GM18498 (cell line): ENCODE results near the gene TMX2.
A peak's percentile ranks its signal among the peaks of the same experiment; 100 is the strongest.

Source experiments
- ATAC-seq: cut with Tn5 transposase; IDR thresholded peaks from one replicate; pipeline ENCODE4 v1.9.1; 2021; ENCODE audit warnings: mild to moderate bottlenecking, moderate library complexity; ENCODE audit not compliant: unreplicated experiment

Gene TMX2

GRCh38 chr11:57763568-57763967, 51.2 kb downstream of the TMX2 start:
- ATAC-seq: no peak

DNA sequence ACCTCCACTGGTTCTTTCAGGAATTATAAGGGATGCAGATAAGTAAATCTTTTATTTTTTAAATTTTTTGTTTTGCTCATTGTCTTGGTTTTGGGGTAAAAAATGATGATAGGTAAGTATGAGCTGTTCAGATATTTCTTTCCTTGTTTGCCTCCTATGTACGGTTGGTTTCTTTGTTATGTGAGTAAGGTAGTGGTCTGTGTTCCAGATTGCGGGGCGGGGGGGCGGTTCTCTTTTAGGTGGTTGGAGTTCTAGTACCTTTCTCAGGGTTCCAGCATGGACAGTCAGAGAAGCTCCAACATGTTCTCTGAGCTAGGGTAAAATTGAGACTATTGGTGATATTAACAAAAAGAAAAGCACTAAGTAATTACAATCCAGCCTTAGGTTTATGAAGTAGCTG, 51.6 kb downstream of the TMX2 start:
- ATAC-seq: no peak

- no peak for ATAC-seq
These were observed 52.2 kb downstream of the TMX2 start for GRCh38 chr11:57764566-57764965.

DNA sequence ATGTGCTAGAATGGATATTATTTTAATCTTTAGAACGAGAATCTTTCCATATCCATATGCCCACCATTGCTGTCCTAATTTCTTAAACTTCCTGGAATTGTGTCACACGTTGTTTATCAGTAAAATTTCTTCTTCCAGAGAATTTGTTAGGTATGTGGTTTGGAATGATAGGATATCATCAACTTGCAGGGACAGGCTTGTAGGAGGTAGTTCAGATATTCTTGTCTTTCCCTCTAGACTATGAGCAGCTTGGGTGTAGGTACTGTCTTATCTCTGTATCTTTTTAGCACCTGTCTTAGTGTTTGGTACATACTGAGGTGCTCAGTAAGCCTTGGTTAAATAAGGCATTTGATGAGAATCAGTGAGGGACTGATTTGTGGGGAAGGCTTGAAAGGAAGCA, 52.6 kb downstream of the TMX2 start:
- ATAC-seq: no peak

GRCh38 chr11:57770793-57771192, 58.4 kb downstream of the TMX2 start:
- no peak for ATAC-seq

GRCh38 chr11:57771365-57771764, 59.0 kb downstream of the TMX2 start:
- ATAC-seq: no peak

DNA sequence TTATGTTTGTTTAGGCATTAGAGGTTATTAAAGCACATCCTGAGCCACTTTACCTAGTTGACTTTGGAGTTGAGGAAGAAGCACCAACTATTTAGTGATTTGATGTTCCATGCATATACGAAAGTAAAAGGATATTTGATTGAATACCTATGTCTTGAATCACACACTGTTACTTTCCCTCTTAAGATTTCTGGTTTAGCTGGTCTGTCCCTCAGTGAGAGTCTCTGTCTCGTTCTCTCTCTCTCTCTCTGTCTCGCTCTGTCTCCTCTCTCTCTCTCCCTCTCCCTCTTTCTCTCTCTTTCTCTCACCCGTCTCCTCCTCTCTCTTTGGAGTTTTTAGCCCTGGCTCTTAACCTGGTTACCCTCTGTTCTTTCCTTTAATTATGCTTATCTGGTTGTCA, 60.2 kb downstream of the TMX2 start:
- no peak for ATAC-seq

- no peak for ATAC-seq
These were observed 60.7 kb downstream of the TMX2 start for GRCh38 chr11:57773026-57773598.

DNA sequence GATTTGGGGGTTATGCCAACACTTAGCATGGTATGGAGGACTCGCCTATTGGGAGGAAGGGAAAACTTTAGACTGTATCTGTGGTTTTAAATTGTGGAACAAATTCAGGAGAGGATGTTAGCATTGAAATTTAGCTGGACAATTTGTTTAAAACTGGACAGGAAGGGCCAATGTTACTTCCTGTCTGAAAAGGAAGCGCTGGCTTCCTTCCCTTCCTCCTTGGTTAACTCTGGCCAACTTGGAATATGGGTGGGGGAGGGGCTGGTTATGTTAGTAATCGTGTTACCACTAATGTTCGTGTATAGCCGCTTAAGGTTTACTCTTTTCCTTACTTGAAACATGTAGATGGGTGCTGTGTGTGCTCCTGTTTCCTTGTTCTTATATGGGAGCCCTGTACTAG, 63.1 kb downstream of the TMX2 start:
- no peak for ATAC-seq

DNA sequence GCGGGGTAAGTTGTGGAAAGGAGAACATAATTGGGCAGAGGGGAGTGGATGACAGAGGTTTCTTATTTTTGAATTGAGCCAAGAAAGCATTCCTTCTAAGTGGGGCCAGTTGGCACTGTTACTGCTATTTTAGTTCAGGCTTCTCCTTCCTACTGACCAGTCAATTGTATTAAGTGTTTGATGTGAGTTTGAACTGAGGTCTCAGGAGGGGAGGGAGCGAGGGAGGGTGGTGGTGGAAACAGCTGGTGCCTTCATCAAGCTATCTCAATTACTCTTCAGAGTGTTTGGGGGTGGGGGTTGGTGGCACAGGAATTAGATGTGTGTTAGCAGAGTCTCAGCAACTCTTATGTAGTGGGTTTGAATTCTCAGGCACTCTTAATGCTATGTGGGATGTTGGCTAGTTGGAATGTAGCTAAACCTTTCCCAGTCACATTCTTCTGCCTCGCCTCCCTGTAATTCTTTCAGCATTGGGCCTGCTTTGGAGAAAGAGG, 63.7 kb downstream of the TMX2 start:
- no peak for ATAC-seq

- no peak for ATAC-seq
These were observed 64.3 kb downstream of the TMX2 start for GRCh38 chr11:57776577-57777210.

GRCh38 chr11:57777969-57778317, 65.5 kb downstream of the TMX2 start:
- ATAC-seq: no peak

DNA sequence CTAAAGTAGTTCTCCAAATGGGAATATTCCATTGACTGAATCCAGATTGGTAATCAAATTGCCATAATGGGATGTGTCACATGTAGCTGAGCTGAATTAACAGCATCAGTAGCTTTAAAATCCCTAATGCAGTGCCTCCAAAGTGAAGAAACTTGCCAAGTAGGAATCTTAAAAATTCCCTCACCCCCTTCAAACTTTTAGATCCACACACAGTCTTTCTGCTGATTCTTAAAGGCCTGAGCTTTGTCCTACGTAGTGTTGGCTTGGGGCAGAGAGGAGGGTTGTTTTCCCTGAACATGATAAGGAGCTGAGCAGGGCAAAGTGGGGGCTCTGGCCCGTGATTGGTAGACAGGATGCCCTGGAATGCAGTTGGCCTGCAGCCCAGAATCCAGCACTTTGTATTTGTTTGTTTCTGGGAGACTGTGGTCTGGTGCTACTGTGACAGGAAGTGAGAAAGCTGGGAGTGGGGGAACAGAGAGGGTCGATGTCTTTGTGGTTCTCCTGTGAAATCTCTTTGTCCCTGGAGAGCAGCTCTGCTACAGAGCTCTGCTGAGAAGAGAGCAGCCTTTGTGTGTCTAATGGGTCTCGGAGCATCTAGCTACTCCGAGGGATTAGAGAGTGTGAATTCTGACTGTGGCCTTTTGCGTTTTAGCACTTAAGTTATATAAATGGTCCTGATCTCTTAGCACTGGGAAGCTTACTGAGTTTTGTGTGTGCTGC, 66.1 kb downstream of the TMX2 start:
- ATAC-seq: no peak

- no peak for ATAC-seq
These were observed 66.9 kb downstream of the TMX2 start for GRCh38 chr11:57779276-57779675.

GRCh38 chr11:57781529-57781943, 69.1 kb downstream of the TMX2 start:
- ATAC-seq: no peak

GRCh38 chr11:57785072-57785471, 72.7 kb downstream of the TMX2 start:
- peak; percentile 40 for ATAC-seq

GRCh38 chr11:57786436-57786835, 74.0 kb downstream of the TMX2 start:
- ATAC-seq: no peak

DNA sequence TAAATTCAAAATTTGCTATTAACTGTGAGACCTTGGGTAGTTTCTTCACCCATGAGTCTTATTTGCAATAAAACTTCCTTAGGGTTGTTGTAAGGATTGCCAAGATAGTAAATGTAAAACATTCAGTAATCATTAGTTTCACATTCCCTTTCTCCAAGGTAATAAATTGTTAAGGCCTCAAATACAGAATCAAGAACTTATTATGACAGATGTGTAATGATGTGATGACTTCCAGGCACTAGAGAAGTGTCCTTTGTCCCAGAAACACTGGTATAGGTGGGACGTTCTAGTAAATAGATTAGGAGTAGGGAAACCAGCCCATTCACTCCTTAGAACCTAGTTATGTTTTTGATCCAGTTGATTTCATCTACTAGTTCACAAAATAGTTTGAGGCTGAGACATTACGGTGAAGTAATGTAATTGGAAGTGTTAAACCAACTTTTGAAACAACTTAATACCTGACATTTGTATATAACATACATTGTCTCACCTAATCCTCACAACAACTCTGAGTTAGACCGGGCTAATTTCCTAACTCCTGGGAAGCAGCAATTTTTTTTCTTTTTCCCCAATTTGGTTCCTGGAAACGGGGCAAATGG, 74.7 kb downstream of the TMX2 start:
- no peak for ATAC-seq

DNA sequence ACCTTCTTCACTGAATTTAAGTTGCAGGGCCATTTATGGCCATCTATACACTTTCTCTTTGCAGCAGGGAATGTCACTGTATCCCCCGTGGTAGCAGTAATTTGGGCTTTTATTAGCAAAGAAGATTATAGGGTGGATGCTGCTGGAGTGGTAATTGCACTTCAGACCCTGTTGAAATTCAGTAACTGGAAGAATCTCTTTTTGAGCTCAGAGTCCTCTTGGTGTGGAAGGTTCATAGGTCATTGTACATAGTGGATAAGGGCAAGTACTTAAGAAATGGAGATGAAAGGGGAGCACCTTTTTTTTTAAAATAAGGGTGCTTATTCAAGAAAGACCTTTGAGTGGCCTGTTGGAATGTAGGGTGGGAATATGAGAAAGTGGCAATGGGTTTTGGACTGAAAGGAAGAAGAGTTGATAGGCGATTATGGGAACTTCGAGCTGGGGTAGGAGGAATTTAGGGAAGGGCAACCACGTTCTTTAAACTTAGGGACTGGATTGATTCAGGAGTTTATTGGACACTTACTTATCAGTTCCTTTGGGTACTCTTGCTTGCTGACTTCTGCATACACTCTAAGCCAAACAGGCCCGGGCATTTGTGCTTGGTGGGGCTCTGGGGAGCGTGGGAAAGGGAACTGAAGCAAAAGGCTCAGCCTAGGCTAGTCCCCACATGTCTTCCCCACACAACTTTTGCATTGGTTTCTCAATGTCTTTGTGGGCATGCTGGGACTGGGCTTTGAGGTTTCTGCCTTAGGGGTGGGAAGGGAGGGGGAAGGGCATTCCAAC, 75.7 kb downstream of the TMX2 start:
- peak; percentile 47 for ATAC-seq

DNA sequence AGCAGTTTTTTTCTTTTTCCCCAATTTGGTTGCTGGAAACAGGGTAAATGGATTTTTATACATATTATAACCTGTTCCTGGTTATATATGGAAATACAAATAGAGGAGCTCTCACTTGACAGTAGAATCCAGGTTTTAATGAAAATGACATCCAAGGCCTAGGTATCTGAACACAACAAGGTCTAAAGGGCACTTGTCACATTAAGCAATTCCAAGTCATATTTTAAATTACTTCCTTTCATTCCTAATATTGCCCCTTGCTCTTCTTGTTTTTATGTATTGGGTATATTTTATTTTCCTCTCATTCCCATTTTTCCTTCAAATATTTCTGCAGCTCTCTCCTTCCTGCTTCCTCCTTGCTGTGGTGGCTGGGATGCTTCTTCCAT, 76.3 kb downstream of the TMX2 start:
- no peak for ATAC-seq
